Measurements from ENCODE around the gene SIT1. TPM values are rescaled to one million over a fixed set of nuclear protein-coding genes. Genes with fewer than 3 reads are reported as not detected.
"Not testable (repeated sequence)": the region's sequence is repeated elsewhere in the genome, so short reads cannot be mapped to it uniquely, and the experiment has no call there.

SIT1 gene
- total RNA-seq, 3 donors from 2014 or later (not counting 1 experiment from before 2014, with no cell fraction given), result 1.2 to 1.4 TPM; not detected in 1

- Histone ChIP-seq H3K4me3 (ENCODE audit: low read length) (no peak overlapping the region), H3K9me3 (ENCODE audit: control insufficient read depth, insufficient read depth, low read length) (no peaks in the 10 kb centered on the region), H3K4me1 (ENCODE audit: control insufficient read depth, insufficient read depth, low read length) (peaks cover 54% of the 10 kb centered on the region), H3K27me3 (ENCODE audit: control insufficient read depth, insufficient read depth, low read length) (no peaks in the 10 kb centered on the region), H3K36me3 (ENCODE audit: control insufficient read depth, insufficient read depth, low read length) (no peaks in the 10 kb centered on the region), H3K27ac (ENCODE audit: low read length) (peak overlapping the region; percentile 80)
- ATAC-seq (peak in 2 of 3 donors; percentile 25 to 27), DNase-seq (no peak)
- H3K4me1 Mint-ChIP-seq, result peaks cover 72 to 82% of the 10 kb centered on the region in 2 donors
- H3K27ac Mint-ChIP-seq, result peak overlapping the region; percentile 94 to 97
- no peaks in the 10 kb centered on the region for H3K36me3 Mint-ChIP-seq
- no peaks in the 10 kb centered on the region for H3K9me3 Mint-ChIP-seq
- H3K27me3 Mint-ChIP-seq (ENCODE audit: low read depth in 2 of 2), result no peaks in the 10 kb centered on the region
- peak overlapping the region; percentile 68 for H3K4me3 Mint-ChIP-seq
- TF ChIP-seq, protein P1, sequence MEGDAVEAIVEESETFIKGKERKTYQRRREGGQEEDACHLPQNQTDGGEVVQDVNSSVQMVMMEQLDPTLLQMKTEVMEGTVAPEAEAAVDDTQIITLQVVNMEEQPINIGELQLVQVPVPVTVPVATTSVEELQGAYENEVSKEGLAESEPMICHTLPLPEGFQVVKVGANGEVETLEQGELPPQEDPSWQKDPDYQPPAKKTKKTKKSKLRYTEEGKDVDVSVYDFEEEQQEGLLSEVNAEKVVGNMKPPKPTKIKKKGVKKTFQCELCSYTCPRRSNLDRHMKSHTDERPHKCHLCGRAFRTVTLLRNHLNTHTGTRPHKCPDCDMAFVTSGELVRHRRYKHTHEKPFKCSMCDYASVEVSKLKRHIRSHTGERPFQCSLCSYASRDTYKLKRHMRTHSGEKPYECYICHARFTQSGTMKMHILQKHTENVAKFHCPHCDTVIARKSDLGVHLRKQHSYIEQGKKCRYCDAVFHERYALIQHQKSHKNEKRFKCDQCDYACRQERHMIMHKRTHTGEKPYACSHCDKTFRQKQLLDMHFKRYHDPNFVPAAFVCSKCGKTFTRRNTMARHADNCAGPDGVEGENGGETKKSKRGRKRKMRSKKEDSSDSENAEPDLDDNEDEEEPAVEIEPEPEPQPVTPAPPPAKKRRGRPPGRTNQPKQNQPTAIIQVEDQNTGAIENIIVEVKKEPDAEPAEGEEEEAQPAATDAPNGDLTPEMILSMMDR (IDR thresholded peaks at IDR 0.05), result no peak
- intact Hi-C loops (cut with micrococcal nuclease), result no loop called here
- no CpG with 5 or more reads among the region's 1 CpG for WGBS (ENCODE audit: insufficient coverage)
Observed at GRCh38 chr9:35639631-35640030, 11.1 kb downstream of the SIT1 start.

- H3K27me3 Mint-ChIP-seq (ENCODE audit: low read depth in 2 of 2); intact Hi-C loops (cut with micrococcal nuclease); H3K9me3 Mint-ChIP-seq; DNase-seq; H3K4me3 ChIP-seq (ENCODE audit: low read length); H3K9me3 ChIP-seq (ENCODE audit: control insufficient read depth, insufficient read depth, low read length); H3K27me3 ChIP-seq (ENCODE audit: control insufficient read depth, insufficient read depth, low read length); H3K36me3 ChIP-seq (ENCODE audit: control insufficient read depth, insufficient read depth, low read length); H3K36me3 Mint-ChIP-seq: not testable (repeated sequence)
- Mint-ChIP-seq H3K4me1 (peaks cover 69 to 80% of the 10 kb centered on the region in 2 donors), H3K4me3 (peak overlapping the region; percentile 68), H3K27ac (peak overlapping the region; percentile 94 to 97)
- 14% methylated on average over 1 of the region's 1 CpG for WGBS (ENCODE audit: insufficient coverage)
- Histone ChIP-seq H3K27ac (ENCODE audit: low read length) (peak overlapping the region; percentile 80), H3K4me1 (ENCODE audit: control insufficient read depth, insufficient read depth, low read length) (peaks cover 54% of the 10 kb centered on the region)
- ATAC-seq, result peak; percentile 70 to 85 (median 74)
Observed at GRCh38 chr9:35639225-35639624, 11.5 kb downstream of the SIT1 start.

- H3K4me3 ChIP-seq (ENCODE audit: low read length); H3K27me3 ChIP-seq (ENCODE audit: control insufficient read depth, insufficient read depth, low read length); H3K36me3 ChIP-seq (ENCODE audit: control insufficient read depth, insufficient read depth, low read length); intact Hi-C loops (cut with micrococcal nuclease); H3K36me3 Mint-ChIP-seq; H3K9me3 ChIP-seq (ENCODE audit: control insufficient read depth, insufficient read depth, low read length); H3K27me3 Mint-ChIP-seq (ENCODE audit: low read depth in 2 of 2); H3K9me3 Mint-ChIP-seq: not testable (repeated sequence)
- Mint-ChIP-seq H3K27ac (peak overlapping the region; percentile 94 to 97), H3K4me3 (peak overlapping the region; percentile 72), H3K4me1 (peaks cover 68 to 79% of the 10 kb centered on the region in 2 donors)
- peak overlapping the region; percentile 80 for H3K27ac ChIP-seq (ENCODE audit: low read length)
- 2% methylated on average over 3 of the region's 8 CpGs for WGBS (ENCODE audit: insufficient coverage)
- peaks cover 51% of the 10 kb centered on the region for H3K4me1 ChIP-seq (ENCODE audit: control insufficient read depth, insufficient read depth, low read length)
- ATAC-seq, result peak; percentile 73 to 87 (median 84)
- peak in 1 of 2 donors; percentile 75 for DNase-seq
Observed at GRCh38 chr9:35638751-35639150, 12.0 kb downstream of the SIT1 start.

DNA sequence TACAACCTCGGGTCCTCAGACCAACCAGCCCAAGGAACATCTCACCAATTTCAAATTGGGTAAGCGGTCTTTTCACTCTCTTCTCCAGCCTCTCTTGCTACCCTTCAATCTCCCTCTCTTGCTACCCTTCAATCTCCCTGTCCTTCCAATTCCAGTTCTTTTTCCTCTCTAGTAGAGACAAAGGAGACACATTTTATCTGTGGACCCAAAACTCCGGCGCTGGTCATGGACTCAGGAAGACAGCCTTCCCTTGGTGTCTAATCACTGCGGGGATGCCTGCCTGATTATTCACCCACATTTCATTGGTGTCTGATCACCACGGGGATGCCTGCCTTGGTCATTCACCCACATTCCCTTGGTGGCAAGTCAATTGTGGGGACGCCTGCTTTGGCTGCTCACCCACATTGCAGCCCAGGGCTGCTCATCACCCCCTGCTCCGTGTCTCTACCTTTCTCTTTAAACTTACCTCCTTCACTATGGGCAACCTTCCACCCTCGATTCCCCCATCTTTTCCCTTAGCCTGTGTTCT, 13.2 kb downstream of the SIT1 start:
- DNase-seq; H3K36me3 Mint-ChIP-seq; H3K9me3 ChIP-seq (ENCODE audit: control insufficient read depth, insufficient read depth, low read length); intact Hi-C loops (cut with micrococcal nuclease); H3K36me3 ChIP-seq (ENCODE audit: control insufficient read depth, insufficient read depth, low read length); ATAC-seq; H3K27me3 Mint-ChIP-seq (ENCODE audit: low read depth in 2 of 2); H3K27me3 ChIP-seq (ENCODE audit: control insufficient read depth, insufficient read depth, low read length); H3K9me3 Mint-ChIP-seq; H3K4me3 ChIP-seq (ENCODE audit: low read length): not testable (repeated sequence)
- Mint-ChIP-seq H3K4me1 (peaks cover 68 to 69% of the 10 kb centered on the region in 2 donors), H3K27ac (peak overlapping the region; percentile 94 to 97), H3K4me3 (peak overlapping the region; percentile 72)
- 95% methylated on average over 9 of the region's 9 CpGs for WGBS (ENCODE audit: insufficient coverage)
- peaks cover 42% of the 10 kb centered on the region for H3K4me1 ChIP-seq (ENCODE audit: control insufficient read depth, insufficient read depth, low read length)
- H3K27ac ChIP-seq (ENCODE audit: low read length), result peak overlapping the region; percentile 80

- H3K9me3 ChIP-seq (ENCODE audit: control insufficient read depth, insufficient read depth, low read length); H3K36me3 Mint-ChIP-seq; H3K27me3 ChIP-seq (ENCODE audit: control insufficient read depth, insufficient read depth, low read length); H3K4me3 ChIP-seq (ENCODE audit: low read length); H3K27me3 Mint-ChIP-seq (ENCODE audit: low read depth in 2 of 2); DNase-seq; H3K36me3 ChIP-seq (ENCODE audit: control insufficient read depth, insufficient read depth, low read length); H3K9me3 Mint-ChIP-seq; ATAC-seq; intact Hi-C loops (cut with micrococcal nuclease): not testable (repeated sequence)
- peaks cover 42% of the 10 kb centered on the region for H3K4me1 ChIP-seq (ENCODE audit: control insufficient read depth, insufficient read depth, low read length)
- peaks cover 67% of the 10 kb centered on the region in 2 donors for H3K4me1 Mint-ChIP-seq
- H3K27ac Mint-ChIP-seq, result peak overlapping the region; percentile 94 to 97
- 95% methylated on average over 6 of the region's 6 CpGs for WGBS (ENCODE audit: insufficient coverage)
- peak overlapping the region; percentile 76 for H3K4me3 Mint-ChIP-seq
- peak overlapping the region; percentile 80 for H3K27ac ChIP-seq (ENCODE audit: low read length)
Observed at GRCh38 chr9:35636877-35637246, 13.9 kb downstream of the SIT1 start.

Data from natural killer cell (primary cell).